Measurements from ENCODE around the gene DBNL. TPM values are rescaled to one million over a fixed set of nuclear protein-coding genes. Genes with fewer than 3 reads are reported as not detected.
A peak's percentile ranks its signal among the peaks of the same experiment; 100 is the strongest.
"Not testable (repeated sequence)": the region's sequence is repeated elsewhere in the genome, so short reads cannot be mapped to it uniquely, and the experiment has no call there.

The DBNL gene
- 29.9 and 30.5 TPM in 2 replicates for total RNA-seq (2014; rRNA removed; shearing (Covaris generic))
- polyA plus RNA-seq (2014; cell fraction: nucleus; rRNA removed): 70.3 and 104 TPM in 2 replicates

DNA sequence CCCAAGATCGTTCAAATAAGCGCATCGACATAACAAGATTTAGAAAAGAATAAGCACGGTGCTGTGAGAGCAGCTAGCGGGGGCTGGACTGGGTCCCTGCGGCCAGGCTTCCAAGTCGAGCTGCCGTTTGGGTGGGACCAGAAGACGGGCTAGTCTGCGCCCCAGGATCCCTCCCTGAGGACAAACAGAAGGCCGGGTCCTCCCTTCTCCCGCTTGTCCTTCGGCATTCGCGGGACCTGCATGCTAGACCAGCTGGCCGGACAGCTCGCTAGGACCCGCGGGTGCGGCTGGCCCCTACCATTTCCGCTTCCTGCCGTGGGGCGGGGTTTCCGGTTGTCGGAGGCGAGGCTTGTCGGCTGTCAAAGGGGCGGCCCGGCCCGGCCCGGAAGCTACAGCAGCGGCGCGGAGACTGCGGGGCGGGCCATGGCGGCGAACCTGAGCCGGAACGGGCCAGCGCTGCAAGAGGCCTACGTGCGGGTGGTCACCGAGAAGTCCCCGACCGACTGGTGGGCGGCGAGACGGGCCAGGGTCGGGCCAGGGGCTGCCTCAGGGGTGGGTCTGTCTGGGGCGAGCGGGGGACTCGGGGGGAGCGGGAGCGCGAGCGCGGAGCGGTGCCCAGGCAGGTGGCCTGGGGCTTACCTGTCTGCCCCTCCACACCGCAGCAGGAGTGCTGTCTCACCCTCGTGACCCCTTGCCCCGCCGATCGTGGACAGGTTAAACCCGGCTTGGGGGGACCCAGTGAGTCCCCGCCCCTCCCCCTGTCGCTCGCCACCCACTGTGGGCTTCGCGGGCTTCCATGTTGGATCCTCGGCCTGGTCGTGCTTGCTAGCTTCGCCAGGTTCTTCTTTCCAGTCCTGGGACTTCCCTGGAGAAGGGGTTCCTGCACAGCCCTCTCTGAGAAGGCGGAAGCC lies at the start of gene DBNL:
DBNL (plus strand) TSS at position 388 of the 911 bp plus-strand sequence; CDS start at position 424, 36 bp downstream.
- DNase-seq (ENCODE audit: extremely low read depth, low read depth): peak; percentile 84

DNA sequence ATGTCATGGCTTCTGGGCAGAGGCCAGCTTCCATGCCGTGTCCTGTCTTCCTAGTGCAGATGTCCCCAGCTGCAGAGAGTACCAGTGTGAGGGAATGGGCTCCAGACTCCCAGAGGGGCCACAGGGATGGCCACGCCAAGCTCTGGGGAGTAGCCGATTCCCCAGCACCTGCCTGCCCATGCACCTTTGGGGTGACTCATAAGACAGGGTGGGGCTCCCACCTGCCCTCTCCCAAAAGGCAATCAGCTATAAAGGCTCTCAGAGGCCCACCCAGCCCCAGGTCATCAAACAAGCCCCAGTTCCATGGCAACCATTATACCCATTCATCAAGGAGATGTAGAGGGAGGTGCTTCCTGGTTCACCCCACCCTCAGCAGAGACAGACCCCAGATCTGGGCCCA lies 47.0 kb upstream of the DBNL start, which contains the start of gene SPDYE1:
SPDYE1 (plus strand) TSS at position 366 of the 400 bp plus-strand sequence. CDS start 2,053 bp downstream, outside the sequence.
- not testable (repeated sequence) for DNase-seq (ENCODE audit: extremely low read depth, low read depth)

GRCh38 chr7:44012081-44012480 lies 32.4 kb upstream of the DBNL start:
- DNase-seq (ENCODE audit: extremely low read depth, low read depth): not testable (repeated sequence)

DNA sequence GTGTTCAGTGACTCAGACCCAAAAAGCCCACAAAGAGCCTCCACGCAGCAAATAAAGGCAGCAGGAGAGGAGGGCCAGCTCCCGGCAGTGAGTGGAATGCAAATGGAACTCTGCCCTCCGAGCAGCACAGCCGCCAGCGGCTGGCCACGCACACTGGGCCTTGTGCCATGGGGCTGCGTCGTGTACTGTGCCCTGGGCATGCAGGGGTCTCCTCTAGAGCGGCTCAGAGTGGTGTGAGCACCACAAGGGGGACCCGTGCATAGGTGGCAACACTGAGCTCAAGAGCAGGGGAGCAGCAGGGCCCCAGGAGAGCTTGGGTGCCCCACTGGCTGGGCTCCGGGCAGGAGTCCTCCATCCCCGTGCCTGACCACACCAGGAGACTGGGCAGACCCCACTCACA lies 29.4 kb upstream of the DBNL start:
- DNase-seq (ENCODE audit: extremely low read depth, low read depth): not testable (repeated sequence)

DNA sequence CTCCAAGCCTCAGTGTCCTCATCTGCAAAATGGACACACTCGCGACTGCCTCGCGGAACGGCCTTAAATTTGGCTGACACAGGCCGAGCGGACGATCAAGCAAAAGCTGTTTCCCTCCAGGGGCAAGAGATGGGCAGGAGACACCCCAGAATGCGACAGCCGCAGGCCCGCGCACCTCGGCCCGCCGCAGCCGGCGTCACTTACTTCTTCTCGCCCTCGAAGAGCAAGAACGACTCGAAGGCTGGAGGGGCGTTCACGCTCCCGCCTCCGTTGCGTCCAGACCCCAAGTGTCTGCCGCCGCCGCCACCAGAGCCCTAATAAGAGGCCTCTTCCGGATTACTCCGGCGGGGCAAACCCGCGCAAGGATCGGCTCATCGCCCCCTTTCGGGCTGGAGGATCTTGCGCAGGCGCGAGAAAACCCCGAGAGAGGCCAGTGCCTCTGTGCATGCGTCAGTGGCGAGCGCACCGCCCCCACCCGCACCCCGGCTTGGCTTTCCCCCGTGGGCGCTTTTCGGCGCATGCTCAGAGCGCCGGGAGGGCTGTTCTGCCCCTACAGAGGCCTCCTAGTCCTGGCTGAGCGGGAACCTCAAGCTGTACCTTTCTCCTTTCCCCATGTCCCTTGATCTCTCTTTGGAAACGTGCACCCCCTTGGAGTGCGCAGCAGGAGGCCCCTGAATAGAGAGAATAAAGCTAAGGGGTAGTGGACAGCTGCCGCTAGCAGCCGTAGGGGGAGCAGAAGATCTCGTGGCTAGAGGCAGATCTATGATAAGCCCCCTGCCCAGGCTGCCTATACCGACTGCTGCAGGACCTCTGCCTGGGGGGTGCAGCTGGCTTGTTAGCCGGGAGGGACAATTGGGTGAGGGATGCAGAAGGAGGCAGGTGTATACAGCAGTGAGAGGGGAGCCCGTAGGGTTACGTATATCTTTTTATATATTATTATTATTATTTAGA lies 25.4 kb upstream of the DBNL start:
- DNase-seq (ENCODE audit: extremely low read depth, low read depth): peak; percentile 95

GRCh38 chr7:44019825-44020224 lies 24.7 kb upstream of the DBNL start:
- not testable (repeated sequence) for DNase-seq (ENCODE audit: extremely low read depth, low read depth)

- not testable (repeated sequence) for DNase-seq (ENCODE audit: extremely low read depth, low read depth)
Measured at GRCh38 chr7:44022069-44022468, 22.4 kb upstream of the DBNL start.

DNA sequence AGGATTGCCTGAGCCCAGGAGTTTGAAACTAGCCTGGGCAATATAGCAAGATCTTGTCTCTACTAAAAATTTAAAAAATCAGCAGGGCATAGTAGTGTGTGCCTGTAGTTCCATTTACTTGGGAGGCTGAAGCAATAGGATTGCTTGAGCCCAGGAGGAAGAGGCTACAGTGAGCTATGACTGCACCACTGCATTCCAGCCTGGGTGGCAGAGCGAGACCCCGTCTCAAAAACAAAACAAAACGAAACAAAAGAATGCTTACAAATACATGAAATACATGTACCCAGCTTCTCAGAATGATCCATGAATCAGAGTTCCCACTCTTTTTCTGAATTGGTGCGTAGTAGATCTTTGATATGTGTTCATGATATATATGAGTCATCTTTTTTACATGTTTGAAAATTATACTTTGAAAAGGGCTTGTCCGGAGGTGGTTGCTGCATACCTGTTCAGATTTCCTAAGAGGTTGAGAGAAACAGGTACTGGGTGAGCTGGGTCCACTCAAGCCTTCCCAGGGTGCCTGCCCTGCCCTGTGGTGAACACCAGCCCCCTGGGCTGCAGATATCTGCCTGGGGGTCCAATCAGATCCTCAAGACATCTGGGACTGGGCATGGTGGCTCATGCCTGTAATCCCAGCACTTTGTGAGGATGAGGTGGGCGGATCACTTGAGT lies 21.6 kb upstream of the DBNL start:
- DNase-seq (ENCODE audit: extremely low read depth, low read depth): not testable (repeated sequence)

- not testable (repeated sequence) for DNase-seq (ENCODE audit: extremely low read depth, low read depth)
Measured at GRCh38 chr7:44029433-44029832, 15.1 kb upstream of the DBNL start.

DNA sequence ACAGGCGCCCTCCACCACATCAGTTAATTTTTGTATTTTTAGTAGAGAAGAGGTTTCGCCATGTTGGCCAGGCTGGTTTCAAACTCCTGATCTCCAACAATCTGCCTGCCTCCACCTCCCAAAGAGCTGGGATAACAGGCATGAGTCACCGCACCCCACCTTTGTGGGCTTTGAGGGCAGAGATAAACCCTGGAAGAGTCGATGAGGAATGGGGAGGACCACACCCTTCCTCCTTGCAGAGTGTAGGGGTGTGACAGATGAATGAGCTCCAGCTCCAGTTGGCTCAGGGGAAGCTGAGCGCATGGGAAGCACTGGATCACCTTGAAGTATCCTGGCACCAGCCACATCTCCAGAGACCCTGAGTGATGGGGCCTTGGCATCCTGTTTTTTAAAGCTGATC lies 14.5 kb upstream of the DBNL start:
- not testable (repeated sequence) for DNase-seq (ENCODE audit: extremely low read depth, low read depth)

DNA sequence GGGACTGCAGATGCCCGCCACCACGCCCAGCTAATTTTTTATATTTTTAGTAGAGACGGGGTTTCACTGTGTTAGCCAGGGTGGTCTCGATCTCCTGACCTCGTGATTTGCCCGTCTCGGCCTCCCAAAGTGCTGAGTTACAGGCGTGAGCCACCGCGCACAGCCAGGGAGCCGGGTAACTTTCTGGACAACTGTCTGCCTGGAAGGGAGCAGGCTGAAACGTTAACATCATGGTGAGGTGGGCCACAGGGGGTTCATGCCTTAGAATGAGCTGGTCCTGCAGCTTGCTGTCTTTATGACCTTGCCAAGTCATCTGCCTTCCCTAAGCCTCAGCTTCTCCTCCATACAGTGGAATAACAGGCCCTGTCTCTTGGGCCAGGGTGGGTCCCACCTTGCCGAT lies 13.2 kb upstream of the DBNL start:
- DNase-seq (ENCODE audit: extremely low read depth, low read depth): not testable (repeated sequence)

DNA sequence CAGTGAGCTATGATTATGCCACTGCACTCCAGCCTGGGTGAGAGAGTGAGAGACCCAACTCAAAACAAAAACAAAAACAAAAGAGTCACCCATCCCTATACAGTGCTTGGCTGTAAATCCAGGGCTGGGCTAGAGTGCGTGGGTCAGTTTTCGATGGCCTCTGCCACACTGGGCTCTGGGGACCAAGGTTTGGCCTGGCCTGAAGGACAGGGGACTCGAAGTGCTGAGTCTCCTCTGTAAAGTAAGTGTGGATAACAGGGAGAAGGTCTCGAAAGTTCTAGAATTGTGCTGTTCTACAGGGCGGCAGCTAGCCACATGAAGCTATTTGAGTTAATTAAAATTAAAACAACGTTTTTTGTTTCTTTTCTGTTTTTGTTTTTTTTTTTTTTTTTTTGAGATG lies 12.5 kb upstream of the DBNL start:
- DNase-seq (ENCODE audit: extremely low read depth, low read depth): not testable (repeated sequence)

DNA sequence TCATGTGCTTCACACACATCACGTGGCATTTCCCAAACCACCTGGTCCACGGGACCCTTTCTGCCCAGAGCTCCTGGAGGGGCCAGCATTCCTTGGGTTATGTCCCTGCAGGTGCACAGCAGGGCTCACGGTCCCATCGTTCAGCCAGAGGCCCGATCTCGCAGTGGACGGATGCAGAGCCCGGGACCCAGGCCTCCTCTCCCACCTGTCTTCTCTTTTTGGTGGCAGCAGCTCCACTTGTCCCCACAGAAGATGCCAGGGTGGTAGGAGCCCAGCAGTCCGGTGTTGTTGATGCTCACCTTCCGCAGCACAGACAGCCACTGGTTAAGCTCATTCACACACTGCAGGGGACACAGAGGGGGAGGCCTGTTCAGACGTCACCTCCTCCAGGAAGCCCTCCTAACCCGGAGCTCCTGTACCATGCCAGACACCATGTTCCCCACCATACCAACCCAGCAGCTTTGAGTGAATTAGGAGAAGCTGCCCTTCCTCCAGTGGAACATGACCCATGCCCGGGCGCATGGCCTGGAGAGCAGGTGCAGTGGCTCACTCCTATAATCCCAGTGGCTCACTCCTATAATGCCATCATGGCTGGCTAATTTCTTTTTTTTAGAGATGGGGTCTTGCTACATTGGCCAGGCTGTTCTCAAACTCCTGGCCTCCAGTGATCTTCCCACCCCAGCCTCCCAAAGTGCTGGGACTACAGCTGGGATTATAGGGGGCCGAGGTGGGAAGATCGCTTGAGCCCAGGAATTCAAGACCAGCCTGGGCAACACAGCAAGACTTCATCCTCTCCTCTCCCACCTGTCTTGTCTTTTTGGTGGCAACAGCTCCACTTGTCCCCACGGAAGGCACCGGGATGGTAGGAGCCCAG lies 10.3 kb upstream of the DBNL start:
- not testable (repeated sequence) for DNase-seq (ENCODE audit: extremely low read depth, low read depth)

DNA sequence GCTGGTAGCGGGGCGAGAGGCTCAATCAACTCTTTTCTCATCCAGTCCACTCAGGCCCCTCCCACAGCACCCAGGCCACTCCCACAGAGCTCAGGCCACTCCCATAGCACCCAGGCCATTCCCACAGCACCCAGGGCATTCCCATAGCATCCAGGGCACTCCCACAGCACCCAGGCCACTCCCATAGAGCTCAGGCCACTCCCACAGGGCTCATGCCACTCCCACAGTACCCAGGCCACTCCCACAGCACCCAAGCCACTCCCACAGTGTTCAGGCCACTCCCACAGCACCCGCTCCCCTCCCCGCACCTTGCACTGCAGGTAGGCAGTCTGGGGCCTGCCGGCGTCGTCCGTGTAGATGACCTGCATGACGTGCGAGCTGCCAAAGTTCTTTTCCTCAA lies 8.1 kb upstream of the DBNL start:
- DNase-seq (ENCODE audit: extremely low read depth, low read depth): peak; percentile 38

DNA sequence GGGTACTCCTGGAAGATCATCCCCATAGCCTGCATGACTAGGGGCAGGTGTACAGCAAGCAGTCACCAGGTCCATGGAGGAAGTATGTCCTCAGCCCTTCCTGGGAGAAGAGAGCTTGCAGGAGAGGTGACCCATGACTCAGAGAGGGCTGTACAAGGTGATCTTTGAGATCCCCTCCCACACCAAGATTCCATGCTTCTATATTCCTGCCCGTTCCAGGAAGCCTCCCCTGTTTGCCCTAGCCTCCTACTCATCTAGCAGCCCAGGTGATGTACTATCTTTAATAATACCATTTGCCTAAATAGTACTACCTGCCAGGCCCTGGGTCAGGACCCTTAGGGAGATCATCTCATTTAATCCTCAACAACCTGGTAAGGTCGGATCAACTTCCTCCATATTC lies 6.6 kb upstream of the DBNL start:
- DNase-seq (ENCODE audit: extremely low read depth, low read depth): not testable (repeated sequence)

GRCh38 chr7:44038553-44038952 lies 5.9 kb upstream of the DBNL start:
- DNase-seq (ENCODE audit: extremely low read depth, low read depth): not testable (repeated sequence)

DNA sequence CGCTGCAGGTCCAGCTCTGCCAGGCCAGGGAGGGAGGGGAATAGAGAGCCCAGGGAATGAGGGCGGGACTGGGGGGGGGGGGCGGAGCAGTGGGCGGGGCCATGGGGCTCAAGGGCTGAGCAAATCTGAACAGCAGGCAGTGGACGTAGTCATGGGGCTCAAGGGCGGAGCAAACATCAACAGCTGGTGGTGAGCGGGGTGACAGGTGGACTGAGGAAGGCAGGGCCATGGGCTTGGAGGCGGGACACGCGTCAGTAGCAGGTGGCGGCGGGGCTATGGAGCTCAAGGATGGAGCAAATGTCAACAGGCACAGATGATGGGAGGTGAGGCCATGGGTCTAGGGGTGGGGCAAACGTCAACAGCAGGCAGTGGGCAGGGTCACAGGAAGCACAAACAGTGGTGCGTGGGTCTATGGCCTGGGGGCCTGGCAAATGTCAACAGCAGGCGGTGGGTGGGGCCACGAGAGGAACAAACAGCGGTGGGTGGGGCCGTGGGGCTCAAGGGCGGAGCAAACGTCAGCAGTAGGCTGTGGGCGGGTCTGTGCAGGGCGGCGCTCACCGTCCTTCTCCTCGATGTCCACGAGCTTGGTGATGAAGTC lies 5.4 kb upstream of the DBNL start:
- DNase-seq (ENCODE audit: extremely low read depth, low read depth): peak; percentile 80

DNA sequence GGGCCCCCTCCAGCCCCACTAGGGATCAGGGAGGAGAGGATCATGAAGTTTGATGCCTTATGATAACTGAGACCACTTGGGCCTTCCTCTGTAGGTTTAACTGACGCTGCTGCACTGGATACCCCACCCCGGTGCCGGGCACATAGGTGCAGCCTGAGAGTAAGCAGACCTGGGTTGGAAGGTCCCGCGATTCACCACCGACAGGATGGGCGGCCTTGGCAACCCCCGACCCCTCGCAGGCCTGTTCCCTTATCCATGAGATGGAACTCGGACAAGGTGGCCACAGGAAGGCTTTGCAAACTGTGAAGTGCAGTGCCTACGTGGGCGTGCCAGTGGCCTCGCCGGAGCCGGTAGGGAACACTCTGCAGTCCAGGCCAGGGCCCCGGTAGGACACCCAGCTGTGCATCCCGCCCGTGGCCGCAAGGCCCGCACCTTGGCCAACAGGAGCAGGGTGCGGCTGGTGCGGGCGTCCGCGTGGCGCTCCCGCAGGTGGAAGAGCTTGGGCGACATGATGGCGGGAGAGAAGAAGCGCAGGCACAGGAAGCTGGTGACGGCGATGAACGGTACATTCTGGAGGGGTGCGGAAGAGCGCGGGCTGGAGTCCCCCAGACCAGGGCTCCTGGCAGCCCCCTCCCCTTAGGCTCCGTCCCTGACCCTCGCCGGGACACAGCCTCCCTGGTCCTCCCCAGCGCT lies 4.6 kb upstream of the DBNL start:
- DNase-seq (ENCODE audit: extremely low read depth, low read depth): not testable (repeated sequence)

Data from NCI-H460 (cell line).